ENCODE results near the gene PLA2G4E. TPM values are rescaled to one million over a fixed set of nuclear protein-coding genes. Genes with fewer than 3 reads are reported as not detected.

Gene PLA2G4E
- total and polyA plus RNA-seq, 5 donors, result 0.06 to 0.26 (median 0.08) TPM

DNA sequence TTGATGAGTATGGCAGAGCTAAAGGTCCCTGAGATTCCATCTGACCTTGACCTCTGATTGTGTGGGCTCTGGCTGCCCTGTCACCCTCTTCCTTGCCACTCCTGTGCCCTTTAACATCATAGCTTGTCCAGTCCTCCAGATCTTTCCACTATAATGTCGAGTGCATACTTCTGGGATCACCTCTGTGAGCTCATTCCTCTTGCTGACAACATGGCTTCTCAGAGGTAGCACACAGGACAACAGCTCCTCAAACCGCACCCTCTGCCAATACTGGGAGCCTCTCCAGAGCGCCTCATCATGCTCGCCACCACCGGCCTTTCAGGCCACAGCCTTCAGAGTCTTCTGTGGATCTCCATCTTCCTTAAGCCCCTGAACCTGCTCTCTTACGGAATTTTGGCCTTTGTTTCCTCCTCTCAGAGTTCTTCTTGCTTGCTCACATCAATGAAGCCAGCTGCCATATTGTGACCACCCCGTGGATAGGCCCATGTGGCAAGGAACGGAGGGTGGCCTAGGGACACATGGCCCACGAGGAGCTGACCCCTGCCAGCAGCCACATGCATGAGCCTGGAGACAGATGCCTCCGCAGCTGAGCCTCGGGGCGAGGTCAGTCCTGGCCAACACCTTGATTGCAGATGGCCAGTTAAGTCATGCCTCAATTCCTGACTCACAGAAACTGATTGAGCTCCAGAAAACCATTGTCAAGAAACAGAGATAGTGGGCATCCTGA, 42.4 kb upstream of the PLA2G4E start:
- Histone ChIP-seq H3K4me1 (ENCODE audit: control insufficient read depth, insufficient read depth, low read length) (no peaks in the 10 kb centered on the region), H3K9me3 (ENCODE audit: control insufficient read depth, low read length) (no peaks in the 10 kb centered on the region), H3K27me3 (ENCODE audit: control insufficient read depth, insufficient read depth) (no peaks in the 10 kb centered on the region), H3K4me3 (ENCODE audit: low read length) (no peak overlapping the region), H3K27ac (ENCODE audit: low read length) (no peak overlapping the region)
- DNase-seq, result peak in 1 of 3 donors; percentile 31
- WGBS, result 93% methylated on average over 12 of the region's 12 CpGs
- intact Hi-C loops (cut with DNase I), result no loop called here
- ATAC-seq, result no peak

DNA sequence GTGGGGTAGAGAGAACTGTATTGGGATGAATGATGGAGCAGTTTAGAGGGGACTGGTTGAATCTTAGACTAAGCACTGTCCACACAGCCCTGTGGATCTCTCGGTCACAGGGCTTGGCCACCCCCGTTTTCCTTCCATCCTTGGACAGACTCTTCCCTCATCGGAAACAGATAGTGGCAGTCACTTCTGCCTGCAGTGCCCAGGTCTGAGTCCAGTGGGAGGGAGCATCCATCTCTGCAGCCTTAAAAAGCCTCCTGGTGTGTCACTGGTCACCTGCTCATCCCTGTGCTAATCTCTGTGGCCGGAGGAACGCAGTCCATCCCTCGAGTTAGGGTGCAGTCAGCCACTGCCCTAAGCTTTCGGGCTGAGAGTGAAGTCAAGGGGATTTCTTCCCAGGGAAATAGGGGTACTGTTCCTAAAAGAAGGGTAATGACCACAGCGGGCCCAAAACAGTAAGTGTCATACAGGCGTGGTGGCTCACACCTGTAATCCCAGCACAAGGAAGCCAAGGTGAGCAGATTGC, 41.5 kb upstream of the PLA2G4E start:
- Histone ChIP-seq H3K9me3 (ENCODE audit: control insufficient read depth, low read length) (no peaks in the 10 kb centered on the region), H3K4me1 (ENCODE audit: control insufficient read depth, insufficient read depth, low read length) (no peaks in the 10 kb centered on the region), H3K4me3 (ENCODE audit: low read length) (no peak overlapping the region), H3K27me3 (ENCODE audit: control insufficient read depth, insufficient read depth) (no peaks in the 10 kb centered on the region), H3K27ac (ENCODE audit: low read length) (no peak overlapping the region)
- no peak for ATAC-seq
- intact Hi-C loops (cut with DNase I), result no loop called here
- WGBS, result 91% methylated on average over 9 of the region's 9 CpGs
- no peak for DNase-seq

DNA sequence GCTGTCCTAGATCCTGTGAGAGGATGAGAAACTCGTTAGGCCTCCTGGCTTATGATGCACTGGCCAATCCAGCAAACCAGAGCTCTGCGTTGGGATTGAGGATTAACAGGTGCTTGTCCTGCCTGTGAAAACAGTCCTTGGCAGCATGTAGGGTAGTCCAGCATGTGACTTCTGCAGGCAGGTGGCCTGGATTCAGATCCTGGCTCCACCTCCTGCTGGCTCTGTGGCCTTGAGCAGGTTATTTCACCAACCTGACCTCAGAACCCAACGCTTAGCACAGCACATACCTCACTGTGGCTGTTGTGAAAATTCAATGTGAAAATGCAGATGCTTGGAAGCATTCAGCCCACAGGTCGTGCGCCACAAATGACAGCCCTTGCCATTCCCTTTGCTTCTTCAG, 40.0 kb upstream of the PLA2G4E start:
- Histone ChIP-seq H3K27me3 (ENCODE audit: control insufficient read depth, insufficient read depth) (no peaks in the 10 kb centered on the region), H3K9me3 (ENCODE audit: control insufficient read depth, low read length) (no peaks in the 10 kb centered on the region), H3K4me1 (ENCODE audit: control insufficient read depth, insufficient read depth, low read length) (no peaks in the 10 kb centered on the region), H3K27ac (ENCODE audit: low read length) (no peak overlapping the region), H3K4me3 (ENCODE audit: low read length) (no peak overlapping the region)
- intact Hi-C loops (cut with DNase I), result no loop called here
- ATAC-seq (no peak), DNase-seq (no peak)
- WGBS, result 84% methylated on average over 5 of the region's 5 CpGs

DNA sequence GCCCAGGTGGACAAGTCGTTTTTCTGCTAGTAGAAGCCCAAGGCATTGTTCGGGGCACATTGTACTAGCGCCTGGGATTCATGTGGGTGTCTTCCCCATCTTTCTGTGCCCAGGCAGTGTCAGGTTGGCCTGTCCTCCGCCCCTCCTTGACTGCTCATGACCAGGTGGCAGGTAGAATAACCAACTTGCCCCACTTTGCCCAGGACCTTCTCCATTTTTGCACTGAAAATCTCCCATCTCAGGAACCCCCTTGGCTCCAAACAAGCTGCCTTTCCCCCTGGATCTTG, 39.6 kb upstream of the PLA2G4E start:
- no peaks in the 10 kb centered on the region for H3K4me1 ChIP-seq (ENCODE audit: control insufficient read depth, insufficient read depth, low read length)
- H3K27me3 ChIP-seq (ENCODE audit: control insufficient read depth, insufficient read depth), result no peaks in the 10 kb centered on the region
- no peak overlapping the region for H3K4me3 ChIP-seq (ENCODE audit: low read length)
- H3K27ac ChIP-seq (ENCODE audit: low read length), result no peak overlapping the region
- DNase-seq, result no peak
- no peak for ATAC-seq
- H3K9me3 ChIP-seq (ENCODE audit: control insufficient read depth, low read length), result no peaks in the 10 kb centered on the region
- WGBS, result 89% methylated on average over 4 of the region's 4 CpGs
- intact Hi-C loops (cut with DNase I), result no loop called here

DNA sequence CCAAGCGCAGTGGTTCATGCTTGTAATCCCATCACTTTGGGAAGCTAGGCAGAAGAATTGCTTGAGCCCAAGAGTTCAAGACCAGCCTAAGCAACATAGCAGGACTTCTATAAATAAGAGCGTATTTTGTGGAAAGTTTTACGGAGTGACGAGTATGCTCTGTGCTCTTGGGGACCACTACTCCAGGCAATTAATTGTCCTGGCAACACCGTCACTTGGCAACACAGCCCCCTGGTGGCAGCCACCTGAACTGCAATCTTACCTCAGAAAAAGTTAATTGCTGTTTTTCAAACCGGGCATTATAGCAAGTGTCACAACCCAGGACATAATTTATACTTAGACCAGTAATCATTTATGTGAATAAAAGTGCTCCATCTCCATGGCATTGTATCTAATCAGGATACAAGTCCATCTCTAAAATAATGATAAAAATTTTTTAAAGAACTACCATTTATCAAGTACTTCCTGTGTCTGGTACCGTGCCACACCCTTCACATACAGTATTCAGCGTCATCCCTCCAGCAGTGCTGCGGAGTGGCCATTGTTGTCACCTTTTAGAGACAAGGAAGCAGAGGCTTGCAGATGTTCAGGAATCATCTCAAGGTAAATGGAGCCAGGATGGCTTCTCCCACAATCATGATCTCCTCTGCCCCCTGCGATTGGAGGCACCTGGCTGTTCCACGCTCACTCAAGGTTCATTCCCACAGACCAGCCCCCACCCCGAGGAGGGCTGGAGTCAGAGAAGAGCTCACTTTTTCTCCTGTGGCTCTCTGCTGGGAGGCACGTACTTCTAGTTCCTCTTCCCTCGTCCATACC, 39.0 kb upstream of the PLA2G4E start:
- 43% methylated on average over 14 of the region's 14 CpGs for WGBS
- Histone ChIP-seq H3K27ac (ENCODE audit: low read length) (no peak overlapping the region), H3K4me3 (ENCODE audit: low read length) (no peak overlapping the region), H3K4me1 (ENCODE audit: control insufficient read depth, insufficient read depth, low read length) (no peaks in the 10 kb centered on the region), H3K27me3 (ENCODE audit: control insufficient read depth, insufficient read depth) (no peaks in the 10 kb centered on the region), H3K9me3 (ENCODE audit: control insufficient read depth, low read length) (no peaks in the 10 kb centered on the region)
- ATAC-seq (no peak), DNase-seq (peak in 2 of 3 donors; percentile 73 to 80)
- intact Hi-C loops (cut with DNase I), result loop anchor here in 2 of 4 donors (2.0 kb wide), 1 partner anchor 71 kb away; no protein-coding TSS in a partner anchor

DNA sequence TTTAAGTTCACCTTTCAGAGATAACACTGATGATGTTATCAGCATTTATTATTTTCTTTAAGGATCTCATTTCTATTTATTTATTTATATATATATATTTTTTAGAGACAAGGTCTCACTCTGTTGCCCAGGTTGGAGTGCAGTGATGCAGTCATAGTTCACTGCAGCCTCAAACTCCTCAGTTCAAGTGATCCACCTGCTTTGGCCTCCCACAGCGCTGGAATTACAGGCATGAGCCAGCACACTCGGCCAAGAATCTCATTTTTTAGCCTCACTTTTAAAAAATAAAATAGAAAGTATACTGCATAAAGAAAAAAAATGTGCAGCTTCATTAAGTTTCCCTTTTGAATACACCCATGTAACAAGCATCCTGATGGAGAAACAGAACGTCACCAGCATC, 37.9 kb upstream of the PLA2G4E start:
- intact Hi-C loops (cut with DNase I), result loop anchor here in 2 of 4 donors (2.0 kb wide), 1 partner anchor 70 kb away; no protein-coding TSS in a partner anchor
- ATAC-seq (no peak), DNase-seq (no peak)
- H3K27ac ChIP-seq (ENCODE audit: low read length), result no peak overlapping the region
- no peaks in the 10 kb centered on the region for H3K4me1 ChIP-seq (ENCODE audit: control insufficient read depth, insufficient read depth, low read length)
- H3K9me3 ChIP-seq (ENCODE audit: control insufficient read depth, low read length), result no peaks in the 10 kb centered on the region
- no peak overlapping the region for H3K4me3 ChIP-seq (ENCODE audit: low read length)
- H3K27me3 ChIP-seq (ENCODE audit: control insufficient read depth, insufficient read depth), result no peaks in the 10 kb centered on the region
- WGBS, result 60% methylated on average over 3 of the region's 3 CpGs

DNA sequence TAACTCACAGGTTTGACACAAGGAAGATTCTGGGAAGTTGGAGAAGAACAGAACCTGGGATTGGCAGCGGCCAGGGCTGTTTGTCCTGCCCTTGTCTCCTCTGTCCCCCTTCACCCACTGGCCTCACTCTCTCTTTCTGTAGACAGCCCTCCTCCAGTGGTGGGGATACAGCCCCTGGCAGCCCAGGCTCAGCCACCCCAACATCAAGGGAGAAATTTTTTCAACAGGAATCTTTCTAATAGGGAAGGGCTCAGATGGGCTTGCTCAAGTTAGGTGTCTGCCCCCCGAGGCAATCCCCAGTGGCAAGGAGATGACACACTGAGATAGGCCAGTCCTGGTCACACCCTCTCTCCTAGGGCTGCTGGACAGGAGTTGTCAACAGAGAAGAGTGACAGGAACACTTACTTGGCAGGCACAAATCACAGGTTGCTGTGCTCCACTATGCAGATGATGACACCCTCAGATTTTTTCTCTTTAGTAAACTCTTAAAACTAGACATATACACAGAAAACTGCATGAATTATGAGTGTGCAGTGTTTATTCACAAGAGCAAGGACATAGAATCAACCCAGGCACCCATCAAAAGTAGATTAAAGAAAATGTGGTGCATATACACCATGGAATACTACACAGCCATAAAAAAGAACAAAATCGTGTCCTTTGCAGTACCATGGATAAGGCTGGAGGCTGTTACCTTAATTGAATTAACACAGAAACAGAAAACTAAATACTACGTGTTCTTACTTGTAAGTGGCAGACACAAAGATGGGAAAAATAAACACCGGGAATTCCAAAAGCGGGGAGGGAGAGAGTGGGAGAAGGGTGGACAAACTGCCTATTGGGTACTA, 37.2 kb upstream of the PLA2G4E start:
- 72% methylated on average over 6 of the region's 6 CpGs for WGBS
- no peak for DNase-seq
- Histone ChIP-seq H3K27ac (ENCODE audit: low read length) (no peak overlapping the region), H3K27me3 (ENCODE audit: control insufficient read depth, insufficient read depth) (no peaks in the 10 kb centered on the region), H3K4me3 (ENCODE audit: low read length) (no peak overlapping the region), H3K9me3 (ENCODE audit: control insufficient read depth, low read length) (no peaks in the 10 kb centered on the region), H3K4me1 (ENCODE audit: control insufficient read depth, insufficient read depth, low read length) (no peaks in the 10 kb centered on the region)
- ATAC-seq, result peak in 1 of 2 donors; percentile 28
- intact Hi-C loops (cut with DNase I), result loop anchor here (2.0 kb wide), 2 partner anchors 67 to 69 kb away; no protein-coding TSS in a partner anchor

DNA sequence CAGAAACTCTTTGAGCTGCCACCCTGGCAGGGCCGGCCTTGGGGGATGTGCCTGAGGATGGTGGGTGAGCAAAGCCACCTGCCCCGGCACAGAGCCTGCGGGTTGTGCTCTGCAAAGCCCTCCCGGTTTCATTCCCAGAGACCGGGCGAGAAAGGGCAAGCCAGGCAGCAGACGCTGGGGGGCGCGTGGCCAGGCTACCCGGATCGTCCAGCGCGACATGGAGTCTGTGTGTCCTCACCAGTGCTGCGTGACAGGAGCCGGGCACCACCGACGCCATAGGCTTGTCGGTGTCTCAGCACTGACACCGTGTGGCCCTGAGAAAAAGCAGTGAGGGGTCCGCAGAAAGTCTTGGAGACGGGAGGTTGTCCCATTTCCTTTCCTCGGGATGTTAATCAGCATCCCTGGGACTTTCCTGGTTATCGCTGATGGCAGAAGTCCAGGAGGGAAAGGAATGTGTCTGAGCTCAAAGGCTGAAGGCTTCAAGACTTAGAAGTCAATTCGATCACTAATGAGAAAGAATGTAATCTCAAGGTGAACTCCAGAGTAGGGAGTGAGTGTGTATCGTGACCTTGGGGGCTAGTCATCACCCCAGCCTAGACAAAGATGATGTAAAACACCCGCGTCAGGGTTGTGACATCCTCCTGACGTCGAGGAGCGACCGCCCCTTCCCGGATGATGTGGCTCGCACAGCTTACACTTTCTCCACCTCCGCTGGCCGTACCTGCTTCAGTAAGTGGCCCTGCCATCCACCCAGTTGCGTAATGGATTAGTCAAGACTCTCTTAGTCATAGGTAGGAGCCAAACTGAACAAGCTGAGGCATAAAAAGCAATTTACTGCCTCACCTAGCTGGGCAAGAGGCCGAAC, 36.3 kb upstream of the PLA2G4E start:
- no peaks in the 10 kb centered on the region for H3K27me3 ChIP-seq (ENCODE audit: control insufficient read depth, insufficient read depth)
- peak; percentile 94 for ATAC-seq
- intact Hi-C loops (cut with DNase I), result loop anchor here in 2 of 4 donors (2.0 kb wide), 2 partner anchors 66 to 68 kb away; no protein-coding TSS in a partner anchor
- no peaks in the 10 kb centered on the region for H3K9me3 ChIP-seq (ENCODE audit: control insufficient read depth, low read length)
- 11% methylated on average over 37 of the region's 37 CpGs for WGBS
- peak; percentile 80 to 92 (median 90) for DNase-seq
- H3K27ac ChIP-seq (ENCODE audit: low read length), result no peak overlapping the region
- no peaks in the 10 kb centered on the region for H3K4me1 ChIP-seq (ENCODE audit: control insufficient read depth, insufficient read depth, low read length)
- no peak overlapping the region for H3K4me3 ChIP-seq (ENCODE audit: low read length)

DNA sequence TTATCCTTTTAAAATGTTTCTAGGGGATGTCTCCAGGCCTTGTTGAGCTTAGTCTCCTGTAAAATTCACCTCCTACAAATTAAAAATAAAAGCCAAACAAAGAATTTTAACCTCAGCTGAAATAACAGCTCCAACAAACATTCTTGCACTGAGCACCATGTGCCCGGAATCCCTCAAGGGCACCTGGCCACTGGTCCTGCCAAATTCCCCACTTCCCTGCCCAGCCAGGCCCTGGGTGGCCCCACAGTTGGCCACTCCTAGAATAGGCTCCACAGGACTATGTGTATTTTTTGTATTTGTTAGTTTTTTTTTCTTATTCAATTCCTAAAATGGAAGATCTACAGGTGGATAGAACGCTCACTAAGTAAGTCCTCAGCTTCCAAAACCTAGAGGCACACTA, 33.1 kb upstream of the PLA2G4E start:
- intact Hi-C loops (cut with DNase I), result no loop called here
- Histone ChIP-seq H3K4me3 (ENCODE audit: low read length) (no peak overlapping the region), H3K27ac (ENCODE audit: low read length) (no peak overlapping the region), H3K27me3 (ENCODE audit: control insufficient read depth, insufficient read depth) (no peaks in the 10 kb centered on the region), H3K4me1 (ENCODE audit: control insufficient read depth, insufficient read depth, low read length) (peaks cover 4% of the 10 kb centered on the region), H3K9me3 (ENCODE audit: control insufficient read depth, low read length) (no peaks in the 10 kb centered on the region)
- WGBS, result 76% methylated on average over 2 of the region's 2 CpGs
- DNase-seq (peak in 1 of 3 donors; percentile 63), ATAC-seq (no peak)

DNA sequence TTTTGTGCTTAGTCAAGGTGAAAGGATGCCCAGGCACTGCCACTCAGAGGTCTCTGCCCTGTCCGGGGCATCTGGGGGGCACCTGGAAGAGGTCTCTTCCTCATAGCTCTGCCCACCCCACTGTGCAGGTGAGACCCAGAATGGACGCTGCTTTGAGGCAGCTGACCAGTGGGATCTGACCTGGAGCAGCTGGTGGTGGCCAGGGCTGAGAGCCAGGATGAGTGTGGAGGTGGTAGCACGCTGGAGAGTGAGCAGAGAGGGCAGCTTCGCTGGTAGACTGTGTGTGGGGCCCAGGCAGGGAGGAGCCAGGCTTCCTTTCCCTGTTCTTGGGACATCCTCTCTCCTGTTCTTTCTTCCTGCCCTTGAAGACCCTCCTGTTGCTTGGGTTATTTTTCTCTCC, 32.2 kb upstream of the PLA2G4E start:
- no peak for ATAC-seq
- DNase-seq, result no peak
- Histone ChIP-seq H3K9me3 (ENCODE audit: control insufficient read depth, low read length) (no peaks in the 10 kb centered on the region), H3K27ac (ENCODE audit: low read length) (no peak overlapping the region), H3K4me3 (ENCODE audit: low read length) (no peak overlapping the region), H3K27me3 (ENCODE audit: control insufficient read depth, insufficient read depth) (no peaks in the 10 kb centered on the region), H3K4me1 (ENCODE audit: control insufficient read depth, insufficient read depth, low read length) (peaks cover 4% of the 10 kb centered on the region)
- 67% methylated on average over 4 of the region's 4 CpGs for WGBS
- intact Hi-C loops (cut with DNase I), result no loop called here
